MM.1S (cell line): ENCODE data around the gene PTPRR.

Source experiments
- DNase-seq: peaks from one replicate; pipeline ENCODE4 v3.0.0-alpha.2; 2015
- H2AFZ ChIP-seq: fragments of 300-600 bp; sonication (generic); 2 replicates; pipeline ENCODE4 v1.6.0; 2016; ENCODE audit warnings: antibody characterized with exemption, low read length
- H3F3A ChIP-seq: fragments of 300-600 bp; sonication (generic); 2 replicates; pipeline ENCODE4 v1.6.1; 2016; ENCODE audit warnings: mild to moderate bottlenecking, antibody characterized with exemption, low read length, moderate library complexity, mixed read lengths; ENCODE audit not compliant: insufficient read depth
- H3K27ac ChIP-seq: fragments of 300-600 bp; sonication (generic); 2 replicates; pipeline ENCODE4 v1.5.1; 2016; ENCODE audit warnings: mild to moderate bottlenecking, low read length
- H3K27me3 ChIP-seq: fragments of 300-600 bp; sonication (generic); replicated peaks from 2 replicates; pipeline ENCODE4 v1.6.0; 2016; ENCODE audit warnings: low read length; ENCODE audit not compliant: insufficient read depth
- H3K36me3 ChIP-seq: fragments of 300-600 bp; sonication (generic); replicated peaks from 2 replicates; pipeline ENCODE4 v1.6.1; 2016; ENCODE audit warnings: mild to moderate bottlenecking, low read length, mixed read lengths; ENCODE audit not compliant: insufficient read depth
- H3K4me1 ChIP-seq: fragments of 300-600 bp; sonication (generic); 2 replicates; pipeline ENCODE4 v1.6.1; 2016; ENCODE audit warnings: low read length, mixed read lengths
- H3K4me2 ChIP-seq: fragments of 300-600 bp; sonication (generic); 2 replicates; pipeline ENCODE4 v1.6.0; 2016; ENCODE audit warnings: low read depth, low read length
- H3K4me3 ChIP-seq: fragments of 300-600 bp; sonication (generic); 2 replicates; pipeline ENCODE4 v1.5.1; 2016; ENCODE audit warnings: low read length, mixed read lengths
- H3K79me2 ChIP-seq: fragments of 300-600 bp; sonication (generic); 2 replicates; pipeline ENCODE4 v1.6.1; 2016; ENCODE audit warnings: mixed run types, low read length, mixed read lengths
- H3K9ac ChIP-seq: fragments of 300-600 bp; sonication (generic); 2 replicates; pipeline ENCODE4 v1.6.1; 2016; ENCODE audit warnings: low read length, mixed read lengths
- H3K9me2 ChIP-seq: fragments of 300-600 bp; sonication (generic); replicated peaks from 2 replicates; pipeline ENCODE4 v1.6.1; 2016; ENCODE audit warnings: mild to moderate bottlenecking, low read length, mixed read lengths; ENCODE audit not compliant: insufficient read depth
- H3K9me3 ChIP-seq: fragments of 300-600 bp; sonication (generic); replicated peaks from 2 replicates; pipeline ENCODE4 v1.6.1; 2016; ENCODE audit warnings: mild to moderate bottlenecking, low read length, mixed read lengths; ENCODE audit not compliant: insufficient read depth
- H4K20me1 ChIP-seq: fragments of 300-600 bp; sonication (generic); 2 replicates; pipeline ENCODE4 v1.6.1; 2016; ENCODE audit warnings: mild to moderate bottlenecking, low read length, moderate library complexity, mixed read lengths; ENCODE audit not compliant: insufficient read depth
- CTCF ChIP-seq: fragments of 300-600 bp; sonication (generic); IDR thresholded peaks from 2 replicates; pipeline ENCODE4 v1.5.1; 2016; ENCODE audit warnings: antibody characterized with exemption, low read length, mixed read lengths
- EZH2 ChIP-seq: fragments of 300-600 bp; sonication (generic); optimal IDR thresholded peaks from 2 replicates; pipeline ENCODE3; 2017; ENCODE audit warnings: low read depth, mild to moderate bottlenecking, antibody characterized with exemption, low read length, mixed read lengths
- EZH2phosphoT487 ChIP-seq: fragments of 300-600 bp; sonication (generic); IDR thresholded peaks from 2 replicates; pipeline ENCODE4 v1.6.1; 2018; ENCODE audit warnings: antibody characterized with exemption, low read length

PTPRR gene

GRCh38 chr12:70880744-70881143 is 39.8 kb downstream of the PTPRR start:
- no peak for TF ChIP-seq EZH2phosphoT487
- no peak for TF ChIP-seq CTCF
- TF ChIP-seq EZH2 = no peak
- H3K4me2 ChIP-seq = no peak overlapping the region
- no peaks in the 10 kb centered on the region for H3K4me1 ChIP-seq
- H3K27ac ChIP-seq = no peak overlapping the region
- no peak overlapping the region for H3K9ac ChIP-seq
- H4K20me1 ChIP-seq = no peaks in the 10 kb centered on the region
- no peaks in the 10 kb centered on the region for H3K79me2 ChIP-seq
- no peaks in the 10 kb centered on the region for H3K9me3 ChIP-seq
- no peak overlapping the region for H3K4me3 ChIP-seq
- H3F3A ChIP-seq = no peaks in the 10 kb centered on the region
- no peak overlapping the region for H2AFZ ChIP-seq
- no peaks in the 10 kb centered on the region for H3K27me3 ChIP-seq
- no peak for DNase-seq
- no peaks in the 10 kb centered on the region for H3K36me3 ChIP-seq
- no peaks in the 10 kb centered on the region for H3K9me2 ChIP-seq

DNA sequence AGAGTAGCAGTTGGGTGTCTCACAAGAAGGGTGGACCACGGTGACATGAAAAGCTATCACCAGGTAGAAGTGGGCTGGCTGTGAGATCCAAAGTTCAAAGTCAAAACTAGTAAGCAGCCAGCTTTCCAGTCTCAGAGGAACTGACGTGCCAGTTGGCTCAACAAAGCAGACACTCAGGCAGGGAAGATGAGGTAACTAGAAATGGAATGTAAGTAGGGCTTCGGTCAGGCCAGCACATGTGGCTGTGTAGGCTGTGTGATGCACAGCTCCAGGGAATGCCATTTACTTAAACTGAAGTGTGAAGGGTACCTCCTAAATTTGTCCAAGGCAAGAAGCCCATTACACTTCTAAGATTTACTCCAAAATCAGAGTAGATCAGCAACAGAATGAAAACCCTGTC is 43.6 kb downstream of the PTPRR start:
- TF ChIP-seq EZH2 = no peak
- no peak for TF ChIP-seq CTCF
- TF ChIP-seq EZH2phosphoT487 = no peak
- no peak for DNase-seq

GRCh38 chr12:70875628-70876027 is 44.9 kb downstream of the PTPRR start:
- Histone ChIP-seq H3K4me2 (no peak overlapping the region), H3K4me1 (no peaks in the 10 kb centered on the region), H3F3A (no peaks in the 10 kb centered on the region), H3K27me3 (no peaks in the 10 kb centered on the region), H4K20me1 (no peaks in the 10 kb centered on the region), H2AFZ (no peak overlapping the region), H3K79me2 (no peaks in the 10 kb centered on the region), H3K36me3 (no peaks in the 10 kb centered on the region), H3K9me3 (no peaks in the 10 kb centered on the region), H3K27ac (no peak overlapping the region), H3K9ac (no peak overlapping the region), H3K4me3 (no peak overlapping the region), H3K9me2 (no peaks in the 10 kb centered on the region)
- TF ChIP-seq EZH2 (no peak), EZH2phosphoT487 (no peak), CTCF (no peak)
- no peak for DNase-seq

More for the DNA sequence above, 43.6 kb downstream of the PTPRR start:
- no peak overlapping the region for H2AFZ ChIP-seq
- H3K4me1 ChIP-seq = no peaks in the 10 kb centered on the region
- H3K4me2 ChIP-seq = no peak overlapping the region
- no peaks in the 10 kb centered on the region for H3K79me2 ChIP-seq
- H3K27me3 ChIP-seq = no peaks in the 10 kb centered on the region
- H3F3A ChIP-seq = no peaks in the 10 kb centered on the region
- H3K9me3 ChIP-seq = no peaks in the 10 kb centered on the region
- H3K4me3 ChIP-seq = no peak overlapping the region
- H3K9ac ChIP-seq = no peak overlapping the region
- H4K20me1 ChIP-seq = no peaks in the 10 kb centered on the region
- no peaks in the 10 kb centered on the region for H3K36me3 ChIP-seq
- H3K9me2 ChIP-seq = no peaks in the 10 kb centered on the region
- no peak overlapping the region for H3K27ac ChIP-seq
